K562 (cell line): ENCODE data around the gene PAF1. TPM values are rescaled to one million over a fixed set of nuclear protein-coding genes. Genes with fewer than 3 reads are reported as not detected.

ENCODE experiments used
- CTBP1 ChIP-seq: fragments of 450-650 bp; IDR thresholded peaks from 2 replicates; pipeline ENCODE4 v1.6.1; 2016; ENCODE audit warnings: borderline replicate concordance
- EZH2 ChIP-seq: IDR thresholded peaks from 2 replicates; pipeline ENCODE4 v1.6.1; 2012; ENCODE audit warnings: low read depth, mild to moderate bottlenecking, inconsistent platforms, low read length, borderline replicate concordance
- FOXM1 ChIP-seq, 2 experiments: fragments of 450-650 bp in 1 of 2; sonication (generic) in 1 of 2; formaldehyde crosslinking in 1 of 2; IDR thresholded peaks; 2 replicates each; pipeline versions ENCODE4 v1.6.1 to v1.9.0; 2017 to 2022; ENCODE audit warnings: low read depth in 2 of 2, mild to moderate bottlenecking in 2 of 2, missing genetic modification reagents in 1 of 2, moderate library complexity in 1 of 2
- HNRNPL ChIP-seq: fragments of 200-400 bp; formaldehyde crosslinking; IDR thresholded peaks from 2 replicates; pipeline ENCODE4 v1.6.1; 2017; ENCODE audit warnings: low read depth, mild to moderate bottlenecking, low read length
- MXI1 ChIP-seq: IDR thresholded peaks from 2 replicates; pipeline ENCODE4 v1.6.1; 2011; ENCODE audit warnings: low read depth, mild to moderate bottlenecking, improper control_type of control experiment, low read length
- NR2F6 ChIP-seq: fragments of 450-650 bp; formaldehyde crosslinking; IDR thresholded peaks from 2 replicates; pipeline ENCODE4 v1.4.0; 2020; ENCODE audit warnings: mild to moderate bottlenecking
- POLR2A ChIP-seq: fragments of 450-650 bp; conservative IDR thresholded peaks from 2 replicates; pipeline ENCODE4 v1.6.1; 2016
- POLR2G ChIP-seq: fragments of 200-400 bp; formaldehyde crosslinking; IDR thresholded peaks from 2 replicates; pipeline ENCODE4 v1.6.1; 2017; ENCODE audit warnings: low read depth, mild to moderate bottlenecking, antibody characterized with exemption, low read length, moderate library complexity
- RFX1 ChIP-seq: fragments of 450-650 bp; IDR thresholded peaks from 2 replicates; pipeline ENCODE4 v1.6.1; 2016; ENCODE audit warnings: mild to moderate bottlenecking, moderate library complexity
- ZSCAN29 ChIP-seq: fragments of 450-650 bp; IDR thresholded peaks from 2 replicates; pipeline ENCODE4 v1.6.1; 2017
- polyA plus RNA-seq, 8 experiments: library from polyadenylated mRNA; depleted of rRNA in 4 of 8; stranded (reverse) in 5 of 8; unstranded in 3 of 8; fragments of >200 nt; fragmentation: Nextera tagmentation in 2 of 8; fragmentation: Illumina TruSeq in 1 of 8; extraction: Ambion mirVana in 2 of 8; extraction: Trizol in 1 of 8; gene quantifications; 2 replicates each; pipeline versions ENCODE4 v1.2.1 to v1.2.3, GENCODE V29; 2011 to 2014; ENCODE audit warnings: inconsistent platforms in 1 of 8, missing spikeins in 1 of 8
- total RNA-seq, 7 experiments: library from RNA; depleted of rRNA in 6 of 7; stranded (reverse); fragments of >200 nt in 6 of 7; fragmentation: Illumina TruSeq in 2 of 7; extraction: Trizol in 2 of 7; gene quantifications; 2 replicates each; pipeline versions ENCODE4 v1.2.1 to v1.2.3, GENCODE V29; 2011 to 2021; ENCODE audit warnings: low replicate concordance in 1 of 7
- TF ChIP-seq, protein P1 (sequence below): sonication (generic); formaldehyde crosslinking; IDR thresholded peaks from 2 replicates; pipeline ENCODE4 v1.8.0; 2022; ENCODE audit warnings: mild to moderate bottlenecking, missing genetic modification reagents
- TF ChIP-seq, protein P2 (sequence below): fragments of 450-650 bp; IDR thresholded peaks from 2 replicates; pipeline ENCODE4 v1.6.1; 2016; ENCODE audit warnings: mild to moderate bottlenecking
- TF ChIP-seq, protein P3 (sequence below): fragments of 450-650 bp; IDR thresholded peaks from 2 replicates; pipeline ENCODE4 v1.6.1; 2017; ENCODE audit warnings: mild to moderate bottlenecking, moderate library complexity
- TF ChIP-seq, protein P4 (sequence below): fragments of 250-450 bp; sonication (Bioruptor Pico); IDR thresholded peaks from 2 replicates; pipeline ENCODE4 v1.8.0; 2022; ENCODE audit warnings: inconsistent platforms
- TF ChIP-seq, protein P5 (sequence below): sonication (generic); formaldehyde crosslinking; IDR thresholded peaks from 2 replicates; pipeline ENCODE4 v1.5.0; 2020; ENCODE audit warnings: missing genetic modification reagents

Gene PAF1
- total and polyA plus RNA-seq, 9 of the 15 experiments (the other 6 are each of a cell fraction or from before 2014, with no cell fraction given) = 1.5 to 45.0 (median 33.8) TPM

DNA sequence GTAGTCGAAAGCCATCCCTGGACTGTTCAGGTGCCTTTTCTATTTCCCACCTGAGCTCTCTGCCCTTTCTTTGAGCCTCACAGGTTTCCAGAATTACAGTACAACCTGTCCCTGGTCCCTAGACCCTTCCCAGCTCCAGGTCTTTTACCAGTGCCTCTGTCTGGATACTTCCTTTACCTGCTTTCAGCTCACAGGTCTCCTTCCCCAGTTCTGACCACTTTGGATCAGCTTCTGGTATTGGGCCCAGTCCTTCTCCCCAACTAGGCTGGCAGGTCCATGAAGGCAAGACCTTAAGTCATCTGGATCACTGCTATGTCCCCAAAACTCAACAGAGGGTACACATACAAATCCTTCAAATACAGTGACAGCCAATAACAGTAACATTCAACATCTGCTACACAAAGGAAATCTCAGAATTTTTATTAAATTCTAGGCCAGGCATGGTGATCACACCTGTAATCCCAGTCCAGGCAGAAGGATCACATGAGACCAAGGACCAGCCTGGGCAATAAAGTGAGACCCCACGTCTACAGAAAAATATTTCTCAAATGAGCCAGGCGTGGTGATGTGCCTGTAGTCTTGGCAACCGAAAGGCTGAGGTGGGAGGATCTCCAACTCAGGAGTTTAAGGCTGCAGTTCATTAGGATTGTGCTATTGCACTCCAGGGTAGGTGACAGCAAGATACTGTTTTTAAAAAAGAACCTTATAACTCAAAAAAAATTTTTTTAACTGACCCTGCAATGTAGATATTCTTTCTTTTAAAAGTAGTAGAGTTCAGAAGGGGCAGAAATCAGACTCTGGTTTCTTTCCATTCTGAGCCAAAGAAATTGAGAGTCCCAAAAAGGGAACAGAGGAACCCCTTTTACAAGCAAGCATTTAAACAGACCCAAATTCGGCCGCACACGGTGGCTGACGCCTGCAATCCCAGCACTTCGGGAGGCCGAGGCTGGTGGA is 43.5 kb upstream of the PAF1 start (continued):
- TF ChIP-seq, protein P1, sequence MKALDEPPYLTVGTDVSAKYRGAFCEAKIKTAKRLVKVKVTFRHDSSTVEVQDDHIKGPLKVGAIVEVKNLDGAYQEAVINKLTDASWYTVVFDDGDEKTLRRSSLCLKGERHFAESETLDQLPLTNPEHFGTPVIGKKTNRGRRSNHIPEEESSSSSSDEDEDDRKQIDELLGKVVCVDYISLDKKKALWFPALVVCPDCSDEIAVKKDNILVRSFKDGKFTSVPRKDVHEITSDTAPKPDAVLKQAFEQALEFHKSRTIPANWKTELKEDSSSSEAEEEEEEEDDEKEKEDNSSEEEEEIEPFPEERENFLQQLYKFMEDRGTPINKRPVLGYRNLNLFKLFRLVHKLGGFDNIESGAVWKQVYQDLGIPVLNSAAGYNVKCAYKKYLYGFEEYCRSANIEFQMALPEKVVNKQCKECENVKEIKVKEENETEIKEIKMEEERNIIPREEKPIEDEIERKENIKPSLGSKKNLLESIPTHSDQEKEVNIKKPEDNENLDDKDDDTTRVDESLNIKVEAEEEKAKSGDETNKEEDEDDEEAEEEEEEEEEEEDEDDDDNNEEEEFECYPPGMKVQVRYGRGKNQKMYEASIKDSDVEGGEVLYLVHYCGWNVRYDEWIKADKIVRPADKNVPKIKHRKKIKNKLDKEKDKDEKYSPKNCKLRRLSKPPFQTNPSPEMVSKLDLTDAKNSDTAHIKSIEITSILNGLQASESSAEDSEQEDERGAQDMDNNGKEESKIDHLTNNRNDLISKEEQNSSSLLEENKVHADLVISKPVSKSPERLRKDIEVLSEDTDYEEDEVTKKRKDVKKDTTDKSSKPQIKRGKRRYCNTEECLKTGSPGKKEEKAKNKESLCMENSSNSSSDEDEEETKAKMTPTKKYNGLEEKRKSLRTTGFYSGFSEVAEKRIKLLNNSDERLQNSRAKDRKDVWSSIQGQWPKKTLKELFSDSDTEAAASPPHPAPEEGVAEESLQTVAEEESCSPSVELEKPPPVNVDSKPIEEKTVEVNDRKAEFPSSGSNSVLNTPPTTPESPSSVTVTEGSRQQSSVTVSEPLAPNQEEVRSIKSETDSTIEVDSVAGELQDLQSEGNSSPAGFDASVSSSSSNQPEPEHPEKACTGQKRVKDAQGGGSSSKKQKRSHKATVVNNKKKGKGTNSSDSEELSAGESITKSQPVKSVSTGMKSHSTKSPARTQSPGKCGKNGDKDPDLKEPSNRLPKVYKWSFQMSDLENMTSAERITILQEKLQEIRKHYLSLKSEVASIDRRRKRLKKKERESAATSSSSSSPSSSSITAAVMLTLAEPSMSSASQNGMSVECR = peak; percentile 11; the same call in 1 of the 2 replicates
- TF ChIP-seq HNRNPL = 0 out of 2 replicates have a peak, but pooled peaks have one; percentile 12
- no peak for TF ChIP-seq FOXM1 (IDR thresholded peaks at IDR 0.05; ENCODE audit: low read depth)
- TF ChIP-seq FOXM1 (CRISPR knock-in tag; IDR thresholded peaks at IDR 0.05; ENCODE audit: low read depth) = no peak
- TF ChIP-seq, protein P2, sequence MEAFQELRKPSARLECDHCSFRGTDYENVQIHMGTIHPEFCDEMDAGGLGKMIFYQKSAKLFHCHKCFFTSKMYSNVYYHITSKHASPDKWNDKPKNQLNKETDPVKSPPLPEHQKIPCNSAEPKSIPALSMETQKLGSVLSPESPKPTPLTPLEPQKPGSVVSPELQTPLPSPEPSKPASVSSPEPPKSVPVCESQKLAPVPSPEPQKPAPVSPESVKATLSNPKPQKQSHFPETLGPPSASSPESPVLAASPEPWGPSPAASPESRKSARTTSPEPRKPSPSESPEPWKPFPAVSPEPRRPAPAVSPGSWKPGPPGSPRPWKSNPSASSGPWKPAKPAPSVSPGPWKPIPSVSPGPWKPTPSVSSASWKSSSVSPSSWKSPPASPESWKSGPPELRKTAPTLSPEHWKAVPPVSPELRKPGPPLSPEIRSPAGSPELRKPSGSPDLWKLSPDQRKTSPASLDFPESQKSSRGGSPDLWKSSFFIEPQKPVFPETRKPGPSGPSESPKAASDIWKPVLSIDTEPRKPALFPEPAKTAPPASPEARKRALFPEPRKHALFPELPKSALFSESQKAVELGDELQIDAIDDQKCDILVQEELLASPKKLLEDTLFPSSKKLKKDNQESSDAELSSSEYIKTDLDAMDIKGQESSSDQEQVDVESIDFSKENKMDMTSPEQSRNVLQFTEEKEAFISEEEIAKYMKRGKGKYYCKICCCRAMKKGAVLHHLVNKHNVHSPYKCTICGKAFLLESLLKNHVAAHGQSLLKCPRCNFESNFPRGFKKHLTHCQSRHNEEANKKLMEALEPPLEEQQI = no peak
- TF ChIP-seq, protein P3, sequence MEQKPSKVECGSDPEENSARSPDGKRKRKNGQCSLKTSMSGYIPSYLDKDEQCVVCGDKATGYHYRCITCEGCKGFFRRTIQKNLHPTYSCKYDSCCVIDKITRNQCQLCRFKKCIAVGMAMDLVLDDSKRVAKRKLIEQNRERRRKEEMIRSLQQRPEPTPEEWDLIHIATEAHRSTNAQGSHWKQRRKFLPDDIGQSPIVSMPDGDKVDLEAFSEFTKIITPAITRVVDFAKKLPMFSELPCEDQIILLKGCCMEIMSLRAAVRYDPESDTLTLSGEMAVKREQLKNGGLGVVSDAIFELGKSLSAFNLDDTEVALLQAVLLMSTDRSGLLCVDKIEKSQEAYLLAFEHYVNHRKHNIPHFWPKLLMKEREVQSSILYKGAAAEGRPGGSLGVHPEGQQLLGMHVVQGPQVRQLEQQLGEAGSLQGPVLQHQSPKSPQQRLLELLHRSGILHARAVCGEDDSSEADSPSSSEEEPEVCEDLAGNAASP = no peak
- TF ChIP-seq RFX1 = peak; percentile 65; the same call in 1 of the 2 replicates
- TF ChIP-seq, protein P4, sequence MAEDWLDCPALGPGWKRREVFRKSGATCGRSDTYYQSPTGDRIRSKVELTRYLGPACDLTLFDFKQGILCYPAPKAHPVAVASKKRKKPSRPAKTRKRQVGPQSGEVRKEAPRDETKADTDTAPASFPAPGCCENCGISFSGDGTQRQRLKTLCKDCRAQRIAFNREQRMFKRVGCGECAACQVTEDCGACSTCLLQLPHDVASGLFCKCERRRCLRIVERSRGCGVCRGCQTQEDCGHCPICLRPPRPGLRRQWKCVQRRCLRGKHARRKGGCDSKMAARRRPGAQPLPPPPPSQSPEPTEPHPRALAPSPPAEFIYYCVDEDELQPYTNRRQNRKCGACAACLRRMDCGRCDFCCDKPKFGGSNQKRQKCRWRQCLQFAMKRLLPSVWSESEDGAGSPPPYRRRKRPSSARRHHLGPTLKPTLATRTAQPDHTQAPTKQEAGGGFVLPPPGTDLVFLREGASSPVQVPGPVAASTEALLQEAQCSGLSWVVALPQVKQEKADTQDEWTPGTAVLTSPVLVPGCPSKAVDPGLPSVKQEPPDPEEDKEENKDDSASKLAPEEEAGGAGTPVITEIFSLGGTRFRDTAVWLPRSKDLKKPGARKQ (CRISPR knock-in tag) = no peak
- TF ChIP-seq, protein P5, sequence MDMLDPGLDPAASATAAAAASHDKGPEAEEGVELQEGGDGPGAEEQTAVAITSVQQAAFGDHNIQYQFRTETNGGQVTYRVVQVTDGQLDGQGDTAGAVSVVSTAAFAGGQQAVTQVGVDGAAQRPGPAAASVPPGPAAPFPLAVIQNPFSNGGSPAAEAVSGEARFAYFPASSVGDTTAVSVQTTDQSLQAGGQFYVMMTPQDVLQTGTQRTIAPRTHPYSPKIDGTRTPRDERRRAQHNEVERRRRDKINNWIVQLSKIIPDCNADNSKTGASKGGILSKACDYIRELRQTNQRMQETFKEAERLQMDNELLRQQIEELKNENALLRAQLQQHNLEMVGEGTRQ (CRISPR knock-in tag) = no peak
- no peak for TF ChIP-seq ZSCAN29
- TF ChIP-seq POLR2A = 0 out of 2 replicates have a peak, but pooled peaks have one; percentile 10
- TF ChIP-seq CTBP1 = no peak
- no peak for TF ChIP-seq EZH2
- TF ChIP-seq POLR2G = no peak
- TF ChIP-seq MXI1 = peak; percentile 29; the same call in 1 of the 2 replicates
- TF ChIP-seq NR2F6 (CRISPR knock-in tag) = 0 out of 2 replicates have a peak, but pooled peaks have one; percentile 18
